ENCODE measurements around the gene TTC34.
"Not testable (repeated sequence)": the region's sequence is repeated elsewhere in the genome, so short reads cannot be mapped to it uniquely, and the experiment has no call there.

GRCh38 chr1:2654443-2654948 lies 147.0 kb downstream of the TTC34 start:
- not testable (repeated sequence) for TF ChIP-seq CTCF (conservative IDR thresholded peaks at IDR 0.05 in 1 of 2, IDR thresholded peaks at IDR 0.05 in 1 of 2; ENCODE audit: low read depth in 1 of 2, low read length in 2 of 2); EZH2 (IDR thresholded peaks at IDR 0.05; ENCODE audit: low read length, missing control alignments)

Measured in fibroblast of lung (primary cell).